ENCODE measurements around the gene HPSE2.
"Not testable (repeated sequence)": the region's sequence is repeated elsewhere in the genome, so short reads cannot be mapped to it uniquely, and the experiment has no call there.

The HPSE2 gene

DNA sequence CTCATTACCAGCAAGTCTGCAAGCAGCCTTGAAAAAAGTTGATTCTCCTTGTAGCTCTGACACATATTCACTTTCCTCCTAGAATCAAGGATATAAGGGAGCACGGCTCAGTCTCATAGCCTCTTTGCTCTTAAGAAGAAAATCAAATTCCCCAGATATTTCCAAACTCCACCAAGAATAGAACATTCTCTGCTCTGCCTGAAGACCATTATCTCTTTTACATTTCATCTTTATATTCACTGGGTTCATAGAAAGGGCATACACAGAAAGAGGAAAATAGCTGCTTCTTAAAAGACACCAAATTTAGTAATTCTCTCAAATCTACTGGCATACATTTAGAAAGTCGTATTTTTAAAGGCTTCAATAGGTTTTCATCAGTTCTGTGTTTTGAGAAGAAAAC is 92.0 kb downstream of the HPSE2 start:
- H3K27ac ChIP-seq: no peak overlapping the region
- TF ChIP-seq ZFX (IDR thresholded peaks at IDR 0.05): no peak
- TF ChIP-seq, protein P1, sequence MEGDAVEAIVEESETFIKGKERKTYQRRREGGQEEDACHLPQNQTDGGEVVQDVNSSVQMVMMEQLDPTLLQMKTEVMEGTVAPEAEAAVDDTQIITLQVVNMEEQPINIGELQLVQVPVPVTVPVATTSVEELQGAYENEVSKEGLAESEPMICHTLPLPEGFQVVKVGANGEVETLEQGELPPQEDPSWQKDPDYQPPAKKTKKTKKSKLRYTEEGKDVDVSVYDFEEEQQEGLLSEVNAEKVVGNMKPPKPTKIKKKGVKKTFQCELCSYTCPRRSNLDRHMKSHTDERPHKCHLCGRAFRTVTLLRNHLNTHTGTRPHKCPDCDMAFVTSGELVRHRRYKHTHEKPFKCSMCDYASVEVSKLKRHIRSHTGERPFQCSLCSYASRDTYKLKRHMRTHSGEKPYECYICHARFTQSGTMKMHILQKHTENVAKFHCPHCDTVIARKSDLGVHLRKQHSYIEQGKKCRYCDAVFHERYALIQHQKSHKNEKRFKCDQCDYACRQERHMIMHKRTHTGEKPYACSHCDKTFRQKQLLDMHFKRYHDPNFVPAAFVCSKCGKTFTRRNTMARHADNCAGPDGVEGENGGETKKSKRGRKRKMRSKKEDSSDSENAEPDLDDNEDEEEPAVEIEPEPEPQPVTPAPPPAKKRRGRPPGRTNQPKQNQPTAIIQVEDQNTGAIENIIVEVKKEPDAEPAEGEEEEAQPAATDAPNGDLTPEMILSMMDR (conservative IDR thresholded peaks at IDR 0.05): no peak

DNA sequence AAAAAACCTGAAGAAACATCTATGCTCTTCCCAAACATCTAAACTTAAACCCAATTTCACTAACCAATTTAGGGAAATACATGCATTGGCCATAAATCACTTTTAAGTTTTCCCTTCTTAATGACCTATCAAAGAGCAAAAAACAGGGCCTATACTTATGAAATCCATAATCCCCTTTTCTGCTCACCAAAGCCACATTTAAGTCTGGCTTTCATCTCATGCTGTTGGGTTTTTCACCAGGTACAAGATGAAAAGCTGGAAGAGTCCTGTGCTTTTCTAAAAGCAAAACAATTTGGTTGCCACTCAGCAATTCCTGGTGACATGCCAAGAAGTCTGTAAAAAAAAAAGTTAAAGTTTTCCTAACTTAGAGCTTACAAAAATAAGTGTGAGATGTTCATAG is 92.6 kb downstream of the HPSE2 start:
- TF ChIP-seq ZFX (IDR thresholded peaks at IDR 0.05): no peak
- TF ChIP-seq, protein P1 (conservative IDR thresholded peaks at IDR 0.05): no peak
- H3K27ac ChIP-seq: no peak overlapping the region

DNA sequence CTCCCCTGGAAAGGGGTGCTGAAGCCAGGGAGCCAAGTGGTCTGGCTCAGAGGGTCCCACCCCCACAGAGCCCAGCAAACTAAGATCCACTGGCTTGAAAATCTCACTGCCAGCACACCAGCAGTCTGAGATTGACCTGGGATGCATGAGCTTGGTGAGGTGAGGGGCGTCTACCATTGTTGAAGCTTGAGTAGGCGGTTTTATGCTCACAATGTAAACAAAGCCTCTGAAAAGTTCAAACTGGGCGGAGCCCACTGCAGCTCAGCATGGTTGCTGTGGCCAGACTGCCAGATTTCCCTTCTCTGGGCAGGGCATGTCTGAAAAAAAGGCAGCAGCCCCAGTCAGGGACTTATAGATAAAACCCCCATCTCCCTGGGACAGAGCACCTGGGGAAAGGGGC is 102.8 kb downstream of the HPSE2 start:
- not testable (repeated sequence) for H3K27ac ChIP-seq

DNA sequence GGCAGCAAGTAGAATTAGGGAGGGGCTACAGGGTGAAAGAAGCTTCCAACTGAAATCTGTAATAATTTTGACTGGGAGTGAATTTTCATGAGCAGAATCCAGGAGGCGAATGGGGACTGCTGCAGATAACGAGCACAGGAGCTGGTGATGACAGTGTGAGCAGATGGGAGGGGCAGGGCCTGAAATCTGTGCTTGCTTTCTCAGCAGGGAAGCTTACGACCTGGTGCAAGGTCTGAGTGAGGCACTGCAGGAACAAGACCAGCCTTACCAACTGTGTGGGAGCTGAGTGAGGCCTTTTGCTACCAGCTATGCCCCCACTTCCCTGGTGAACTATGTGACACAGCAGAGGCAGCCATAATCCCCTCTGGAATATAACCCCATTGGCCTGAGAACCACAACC is 109.8 kb downstream of the HPSE2 start:
- no peak for TF ChIP-seq ZFX (IDR thresholded peaks at IDR 0.05)
- TF ChIP-seq, protein P1 (conservative IDR thresholded peaks at IDR 0.05): no peak
- no peak overlapping the region for H3K27ac ChIP-seq

DNA sequence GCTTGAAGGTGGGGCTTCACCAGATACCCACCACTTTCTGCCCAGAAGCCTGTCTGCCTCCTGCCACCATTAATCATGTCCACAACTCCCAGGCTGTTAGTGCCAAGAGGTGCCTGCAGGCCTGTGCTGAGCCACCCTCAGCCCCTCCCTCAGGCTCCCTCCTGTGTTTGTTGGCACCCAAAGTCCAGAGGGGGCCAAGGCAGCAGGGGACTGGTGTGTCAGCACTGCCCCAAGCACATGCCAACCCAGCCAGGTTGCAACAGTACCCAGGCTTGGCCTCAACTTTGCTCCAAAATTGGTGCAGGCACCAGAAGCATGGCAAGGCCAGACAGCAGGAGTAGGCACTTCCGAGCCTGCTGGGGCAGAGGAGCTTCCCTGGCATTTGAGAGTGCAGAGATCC is 111.3 kb downstream of the HPSE2 start:
- H3K27ac ChIP-seq: no peak overlapping the region
- no peak for TF ChIP-seq ZFX (IDR thresholded peaks at IDR 0.05)
- TF ChIP-seq, protein P1 (conservative IDR thresholded peaks at IDR 0.05): no peak

DNA sequence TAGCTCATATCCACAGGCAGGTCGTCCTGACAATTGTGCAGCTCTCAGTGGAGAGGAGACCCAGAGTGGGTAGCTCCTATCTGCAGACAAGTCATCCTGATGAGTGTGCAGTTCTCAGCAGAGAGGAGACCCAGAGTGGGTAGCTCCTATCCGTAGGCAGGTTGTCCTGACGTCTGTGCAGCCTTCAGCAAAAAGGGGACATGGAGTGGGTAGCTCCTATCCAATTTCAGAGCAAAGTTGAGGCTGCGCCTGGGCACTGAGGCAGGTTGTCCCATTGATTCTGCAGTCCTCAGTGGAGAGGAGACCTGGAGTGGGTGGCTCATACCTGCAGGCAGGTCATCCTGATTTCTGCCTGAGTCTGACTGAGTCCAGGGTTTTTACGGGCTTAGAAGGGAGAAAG is 111.8 kb downstream of the HPSE2 start:
- TF ChIP-seq, protein P1 (conservative IDR thresholded peaks at IDR 0.05): no peak
- no peak for TF ChIP-seq ZFX (IDR thresholded peaks at IDR 0.05)
- no peak overlapping the region for H3K27ac ChIP-seq

DNA sequence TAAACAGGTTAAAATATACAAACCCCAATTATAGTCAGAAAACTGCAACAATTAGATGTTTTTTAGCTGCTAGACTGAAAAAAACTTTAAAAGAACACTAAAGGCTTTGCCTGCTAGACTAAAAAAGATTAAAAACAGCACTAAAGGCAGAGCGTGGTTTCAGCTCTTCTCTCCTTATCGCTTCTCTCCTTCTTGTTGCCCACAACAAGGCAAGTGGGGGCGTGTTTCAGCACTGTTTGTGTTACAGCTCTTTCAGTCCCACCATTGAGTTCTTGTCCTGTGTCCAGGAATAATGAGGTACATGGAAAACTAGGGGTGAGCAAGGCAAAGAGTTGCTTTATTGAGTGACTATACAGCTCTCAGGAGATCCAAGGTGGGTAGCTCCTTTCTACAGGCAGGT is 112.3 kb downstream of the HPSE2 start:
- TF ChIP-seq, protein P1 (conservative IDR thresholded peaks at IDR 0.05): no peak
- TF ChIP-seq ZFX (IDR thresholded peaks at IDR 0.05): no peak
- no peak overlapping the region for H3K27ac ChIP-seq

DNA sequence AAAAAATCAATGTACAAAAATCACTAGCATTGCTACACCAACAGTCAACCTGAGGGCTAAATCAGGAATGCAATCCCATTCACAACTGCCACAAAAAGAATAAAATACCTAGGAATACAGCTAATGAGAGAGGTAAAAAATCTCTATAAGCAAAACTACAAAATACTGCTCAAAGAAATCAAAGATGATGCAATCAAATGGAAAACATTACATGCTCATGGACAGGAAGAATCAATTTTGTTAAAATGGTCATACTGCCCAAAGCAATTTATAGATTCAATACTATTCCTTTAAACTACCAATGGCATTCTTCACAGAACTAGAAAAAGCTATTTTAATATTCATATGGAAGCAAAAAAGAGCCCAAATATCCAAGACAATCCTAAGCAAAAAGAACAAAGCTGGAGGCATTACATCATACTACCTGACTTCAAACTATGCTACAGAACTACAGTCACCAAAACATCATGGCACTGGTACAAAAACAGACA is 116.3 kb downstream of the HPSE2 start:
- TF ChIP-seq, protein P1 (conservative IDR thresholded peaks at IDR 0.05): no peak
- no peak for TF ChIP-seq ZFX (IDR thresholded peaks at IDR 0.05)
- H3K27ac ChIP-seq: no peak overlapping the region

Data from C4-2B (cell line).